Measurements from ENCODE around the gene HYOU1. TPM values are rescaled to one million over a fixed set of nuclear protein-coding genes. Genes with fewer than 3 reads are reported as not detected.

HYOU1 gene
- total RNA-seq, 1 donor from 2014 or later = 162 TPM

Other genes starting within 250 kb of the HYOU1 start
- not detected for gene CXCR5, start 173.3 kb downstream of the HYOU1 start, total RNA-seq
- gene BCL9L, start 131.3 kb downstream of the HYOU1 start, total RNA-seq = 87.8 TPM
- 240 TPM for gene UPK2, start 100.9 kb downstream of the HYOU1 start, total RNA-seq
- gene FOXR1, start 85.4 kb downstream of the HYOU1 start, total RNA-seq = not detected
- 51.6 TPM for gene CENATAC, start 59.1 kb downstream of the HYOU1 start, total RNA-seq
- 1,353 TPM for gene RPS25, start 38.9 kb downstream of the HYOU1 start, total RNA-seq
- gene TRAPPC4, start 38.4 kb downstream of the HYOU1 start, total RNA-seq = 72.4 TPM
- 16.9 TPM for gene SLC37A4, start 26.3 kb downstream of the HYOU1 start, total RNA-seq
- 38.6 TPM for gene VPS11, start 10.6 kb upstream of the HYOU1 start, total RNA-seq
- gene HMBS, start 27.7 kb upstream of the HYOU1 start, total RNA-seq = 26.4 TPM
- 45.4 TPM for gene DPAGT1, start 44.6 kb upstream of the HYOU1 start, total RNA-seq
- gene C2CD2L, start 50.1 kb upstream of the HYOU1 start, total RNA-seq = 10.1 TPM
- gene HINFP, start 64.4 kb upstream of the HYOU1 start, total RNA-seq = 28.8 TPM
- 0.42 TPM for gene ABCG4, start 91.8 kb upstream of the HYOU1 start, total RNA-seq
- gene NLRX1, start 111.5 kb upstream of the HYOU1 start, total RNA-seq = 31.5 TPM
- gene NHERF4, start 128.3 kb upstream of the HYOU1 start, total RNA-seq = 1.7 TPM
- gene CBL, start 149.1 kb upstream of the HYOU1 start, total RNA-seq = 17.9 TPM